ENCODE measurements around the gene TMEM150B.
A peak's percentile ranks its signal among the peaks of the same experiment; 100 is the strongest.

The TMEM150B gene

GRCh38 chr19:55339889-55340783 lies 15.0 kb upstream of the TMEM150B start:
- Histone ChIP-seq H3K79me2 (ENCODE audit: insufficient read depth, low read length) (peaks cover 30% of the 10 kb centered on the region), H3K9ac (ENCODE audit: low read depth, low read length) (peak overlapping the region; percentile 93), H3K4me3 (ENCODE audit: low read depth in 1 of 2, low read length in 2 of 2) (peak overlapping the region; percentile 84 to 92), H3K27ac (ENCODE audit: low read length) (peak overlapping the region; percentile 89), H3K9me3 (ENCODE audit: insufficient read depth, low read length, severe bottlenecking) (no peaks in the 10 kb centered on the region), H3K4me1 (ENCODE audit: insufficient read depth, low read length) (peaks cover 34% of the 10 kb centered on the region), H3K27me3 (ENCODE audit: insufficient read depth, low read length, poor library complexity) (no peaks in the 10 kb centered on the region), H2AFZ (ENCODE audit: low read depth, low read length) (no peak overlapping the region), H3K4me2 (ENCODE audit: insufficient read depth, low read length) (peak overlapping the region; percentile 91), H4K20me1 (ENCODE audit: insufficient read depth, low read length) (peaks cover 35% of the 10 kb centered on the region), H3K36me3 (ENCODE audit: insufficient read depth, low read length) (peaks cover 36% of the 10 kb centered on the region)
- no peak for TF ChIP-seq EZH2 (IDR thresholded peaks at IDR 0.05; ENCODE audit: borderline replicate concordance, low read depth, low read length, severe bottlenecking)
- TF ChIP-seq CTCF (IDR thresholded peaks at IDR 0.05; ENCODE audit: borderline replicate concordance, extremely low read depth, low read length, poor library complexity, severe bottlenecking), result no peak
- ATAC-seq (ENCODE audit: insufficient read depth, low read depth), result no peak
- no peak for DNase-seq

GRCh38 chr19:55339105-55339888 lies 14.2 kb upstream of the TMEM150B start, which contains the start of gene KMT5C:
Gene KMT5C (plus strand): TSS chr19:55339876. CDS start chr19:55341937, 2,061 bp downstream.
- Histone ChIP-seq H4K20me1 (ENCODE audit: insufficient read depth, low read length) (peaks cover 26% of the 10 kb centered on the region), H3K4me1 (ENCODE audit: insufficient read depth, low read length) (peaks cover 34% of the 10 kb centered on the region), H3K9ac (ENCODE audit: low read depth, low read length) (peak within 1 kb of the TSS; percentile 93), H2AFZ (ENCODE audit: low read depth, low read length) (peak within 1 kb of the TSS; percentile 62), H3K27me3 (ENCODE audit: insufficient read depth, low read length, poor library complexity) (no peaks in the 10 kb centered on the region), H3K9me3 (ENCODE audit: insufficient read depth, low read length, severe bottlenecking) (no peaks in the 10 kb centered on the region), H3K4me3 (ENCODE audit: low read depth in 1 of 2, low read length in 2 of 2) (peak within 1 kb of the TSS; percentile 84 to 92), H3K36me3 (ENCODE audit: insufficient read depth, low read length) (peaks cover 28% of the 10 kb centered on the region), H3K27ac (ENCODE audit: low read length) (peak within 1 kb of the TSS; percentile 89), H3K4me2 (ENCODE audit: insufficient read depth, low read length) (peak within 1 kb of the TSS; percentile 91), H3K79me2 (ENCODE audit: insufficient read depth, low read length) (peaks cover 28% of the 10 kb centered on the region)
- peak; percentile 100 for DNase-seq
- ATAC-seq (ENCODE audit: insufficient read depth, low read depth), result peak; percentile 84
- peak; percentile 36 for TF ChIP-seq CTCF (IDR thresholded peaks at IDR 0.05; ENCODE audit: borderline replicate concordance, extremely low read depth, low read length, poor library complexity, severe bottlenecking)
- TF ChIP-seq EZH2 (IDR thresholded peaks at IDR 0.05; ENCODE audit: borderline replicate concordance, low read depth, low read length, severe bottlenecking), result no peak

GRCh38 chr19:55336101-55336500 lies 11.0 kb upstream of the TMEM150B start:
- no peak for ATAC-seq (ENCODE audit: insufficient read depth, low read depth)
- Histone ChIP-seq H3K79me2 (ENCODE audit: insufficient read depth, low read length) (peaks cover 12% of the 10 kb centered on the region), H3K9ac (ENCODE audit: low read depth, low read length) (no peak overlapping the region), H4K20me1 (ENCODE audit: insufficient read depth, low read length) (no peaks in the 10 kb centered on the region), H3K27ac (ENCODE audit: low read length) (no peak overlapping the region), H3K4me1 (ENCODE audit: insufficient read depth, low read length) (peaks cover 18% of the 10 kb centered on the region), H3K27me3 (ENCODE audit: insufficient read depth, low read length, poor library complexity) (no peaks in the 10 kb centered on the region), H2AFZ (ENCODE audit: low read depth, low read length) (no peak overlapping the region), H3K36me3 (ENCODE audit: insufficient read depth, low read length) (no peaks in the 10 kb centered on the region), H3K4me2 (ENCODE audit: insufficient read depth, low read length) (no peak overlapping the region), H3K4me3 (ENCODE audit: low read depth in 1 of 2, low read length in 2 of 2) (no peak overlapping the region), H3K9me3 (ENCODE audit: insufficient read depth, low read length, severe bottlenecking) (no peaks in the 10 kb centered on the region)
- DNase-seq, result no peak
- no peak for TF ChIP-seq EZH2 (IDR thresholded peaks at IDR 0.05; ENCODE audit: borderline replicate concordance, low read depth, low read length, severe bottlenecking)
- TF ChIP-seq CTCF (IDR thresholded peaks at IDR 0.05; ENCODE audit: borderline replicate concordance, extremely low read depth, low read length, poor library complexity, severe bottlenecking), result no peak

All from DND-41 (cell line).